ENCODE data around the gene RHBDD1. TPM values are rescaled to one million over a fixed set of nuclear protein-coding genes. Genes with fewer than 3 reads are reported as not detected.

The RHBDD1 gene
- total and polyA plus RNA-seq, 9 donors, result 11.5 to 95.8 (median 49.5) TPM

- peaks cover 6% of the 10 kb centered on the region for H3K4me1 ChIP-seq (ENCODE audit: insufficient read depth)
- intact Hi-C loops (cut with DNase I), result no loop called here
Observed at GRCh38 chr2:226884166-226884565, 48.3 kb downstream of the RHBDD1 start.

DNA sequence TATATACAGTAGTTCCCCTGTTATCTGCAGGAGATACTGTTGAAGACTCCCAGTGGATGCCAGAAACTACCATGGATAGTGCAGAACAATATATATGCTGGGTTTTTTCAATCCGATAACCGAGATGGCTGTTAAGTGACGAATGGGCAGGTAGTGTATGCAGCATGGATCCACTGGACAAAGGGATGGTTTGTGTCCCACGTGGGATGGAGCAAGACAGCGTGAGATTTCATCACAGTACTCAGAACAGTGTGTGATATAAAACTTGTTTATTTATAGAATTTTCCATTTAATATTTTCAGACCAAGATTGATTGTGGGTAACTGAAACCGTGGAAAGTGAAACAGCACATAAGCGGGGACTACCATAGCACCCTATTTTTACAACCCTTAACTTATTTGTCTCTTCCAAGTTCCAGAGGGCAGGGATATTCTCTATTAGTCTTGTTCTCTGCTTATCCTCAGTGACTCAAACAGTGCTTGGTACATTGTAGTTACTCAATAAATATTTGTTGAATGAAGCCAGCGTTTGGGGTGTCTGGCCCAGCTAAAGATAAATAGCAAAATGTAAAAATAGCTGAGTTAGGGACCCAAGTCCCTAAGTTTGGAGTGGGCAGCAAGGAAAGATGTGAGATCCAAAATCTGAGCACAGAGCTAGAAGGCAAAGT, 50.0 kb downstream of the RHBDD1 start:
- intact Hi-C loops (cut with DNase I), result no loop called here
- no peak overlapping the region for H3K27ac ChIP-seq
- no peaks in the 10 kb centered on the region for H3K27me3 ChIP-seq
- DNase-seq, result no peak
- H3K36me3 ChIP-seq, result no peaks in the 10 kb centered on the region
- no peaks in the 10 kb centered on the region for H3K9me3 ChIP-seq
- WGBS, 3 donors, result 84 to 90% (median 88%) methylated on average over 8 of the region's 8 CpGs
- TF ChIP-seq POLR2A (IDR thresholded peaks at IDR 0.05) (no peak), EP300 (IDR thresholded peaks at IDR 0.05) (no peak)
- TF ChIP-seq, protein P1, sequence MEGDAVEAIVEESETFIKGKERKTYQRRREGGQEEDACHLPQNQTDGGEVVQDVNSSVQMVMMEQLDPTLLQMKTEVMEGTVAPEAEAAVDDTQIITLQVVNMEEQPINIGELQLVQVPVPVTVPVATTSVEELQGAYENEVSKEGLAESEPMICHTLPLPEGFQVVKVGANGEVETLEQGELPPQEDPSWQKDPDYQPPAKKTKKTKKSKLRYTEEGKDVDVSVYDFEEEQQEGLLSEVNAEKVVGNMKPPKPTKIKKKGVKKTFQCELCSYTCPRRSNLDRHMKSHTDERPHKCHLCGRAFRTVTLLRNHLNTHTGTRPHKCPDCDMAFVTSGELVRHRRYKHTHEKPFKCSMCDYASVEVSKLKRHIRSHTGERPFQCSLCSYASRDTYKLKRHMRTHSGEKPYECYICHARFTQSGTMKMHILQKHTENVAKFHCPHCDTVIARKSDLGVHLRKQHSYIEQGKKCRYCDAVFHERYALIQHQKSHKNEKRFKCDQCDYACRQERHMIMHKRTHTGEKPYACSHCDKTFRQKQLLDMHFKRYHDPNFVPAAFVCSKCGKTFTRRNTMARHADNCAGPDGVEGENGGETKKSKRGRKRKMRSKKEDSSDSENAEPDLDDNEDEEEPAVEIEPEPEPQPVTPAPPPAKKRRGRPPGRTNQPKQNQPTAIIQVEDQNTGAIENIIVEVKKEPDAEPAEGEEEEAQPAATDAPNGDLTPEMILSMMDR (IDR thresholded peaks at IDR 0.05), result no peak
- peaks cover 8% of the 10 kb centered on the region for H3K4me1 ChIP-seq (ENCODE audit: insufficient read depth)
- no peak overlapping the region for H3K4me3 ChIP-seq

More at GRCh38 chr2:226884166-226884565, 48.3 kb downstream of the RHBDD1 start:
- TF ChIP-seq, protein P1 (IDR thresholded peaks at IDR 0.05), result no peak
- TF ChIP-seq POLR2A (IDR thresholded peaks at IDR 0.05) (no peak), EP300 (IDR thresholded peaks at IDR 0.05) (no peak)
- Histone ChIP-seq H3K27ac (no peak overlapping the region), H3K4me3 (no peak overlapping the region), H3K9me3 (no peaks in the 10 kb centered on the region), H3K27me3 (no peaks in the 10 kb centered on the region), H3K36me3 (no peaks in the 10 kb centered on the region)
- no peak for DNase-seq

GRCh38 chr2:226887940-226888339, 52.1 kb downstream of the RHBDD1 start:
- no peaks in the 10 kb centered on the region for H3K9me3 ChIP-seq
- H3K36me3 ChIP-seq, result no peaks in the 10 kb centered on the region
- intact Hi-C loops (cut with DNase I), result no loop called here
- H3K4me3 ChIP-seq, result no peak overlapping the region
- H3K27me3 ChIP-seq, result no peaks in the 10 kb centered on the region
- H3K4me1 ChIP-seq (ENCODE audit: insufficient read depth), result peaks cover 8% of the 10 kb centered on the region
- 23 to 41% (median 30%) methylated on average over 6 of the region's 6 CpGs for WGBS, 3 donors
- H3K27ac ChIP-seq, result no peak overlapping the region
- no peak for TF ChIP-seq EP300 (IDR thresholded peaks at IDR 0.05)
- no peak for DNase-seq

DNA sequence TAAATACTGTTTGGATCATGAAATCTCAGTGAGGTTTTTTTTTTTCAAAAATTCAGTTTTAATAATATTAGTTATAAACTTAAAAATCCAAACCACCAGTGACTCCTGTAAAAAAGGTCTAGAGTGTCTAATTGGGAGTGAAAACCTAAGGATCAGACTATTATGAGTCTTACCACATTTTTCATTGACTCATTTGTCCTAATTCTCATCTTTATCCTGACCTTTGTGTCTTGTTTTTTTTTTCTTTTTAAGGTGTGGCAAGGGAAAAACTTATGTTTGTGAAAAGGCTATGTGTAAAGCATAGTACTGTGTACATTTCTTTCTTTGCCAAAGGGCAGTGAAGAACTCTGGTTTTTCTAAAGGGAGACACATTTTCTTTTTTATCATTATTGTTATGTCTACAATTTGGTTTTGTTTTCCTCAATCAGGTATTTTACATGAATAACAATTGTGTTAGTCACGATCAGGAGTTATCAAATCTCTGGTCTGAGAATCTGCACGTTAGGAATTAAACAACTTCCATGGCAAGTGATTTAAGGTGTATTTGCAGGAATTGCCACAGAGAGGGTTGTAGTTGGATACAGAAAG, 52.6 kb downstream of the RHBDD1 start:
- TF ChIP-seq EP300 (IDR thresholded peaks at IDR 0.05), result no peak
- no peak for TF ChIP-seq POLR2A (IDR thresholded peaks at IDR 0.05)
- TF ChIP-seq, protein P1 (IDR thresholded peaks at IDR 0.05), result no peak
- Histone ChIP-seq H3K27me3 (no peaks in the 10 kb centered on the region), H3K4me3 (no peak overlapping the region), H3K4me1 (ENCODE audit: insufficient read depth) (peaks cover 6% of the 10 kb centered on the region), H3K9me3 (no peaks in the 10 kb centered on the region), H3K27ac (no peak overlapping the region), H3K36me3 (no peaks in the 10 kb centered on the region)
- intact Hi-C loops (cut with DNase I), result no loop called here
- DNase-seq, result no peak
- WGBS, 3 donors, result 11 to 32% (median 21%) methylated on average over 2 of the region's 2 CpGs

- Histone ChIP-seq H3K36me3 (no peaks in the 10 kb centered on the region), H3K4me3 (no peak overlapping the region), H3K9me3 (no peaks in the 10 kb centered on the region), H3K4me1 (ENCODE audit: insufficient read depth) (peaks cover 6% of the 10 kb centered on the region), H3K27me3 (no peaks in the 10 kb centered on the region), H3K27ac (no peak overlapping the region)
- DNase-seq, result no peak
- intact Hi-C loops (cut with DNase I), result no loop called here
- 14 to 36% (median 19%) methylated on average over 4 of the region's 4 CpGs for WGBS, 3 donors
- TF ChIP-seq, protein P1 (IDR thresholded peaks at IDR 0.05), result no peak
Observed at GRCh38 chr2:226888971-226889370, 53.1 kb downstream of the RHBDD1 start.
